IPS-18a (cell line): ENCODE measurements around the gene FOXI1.

Source experiments
- H3K27ac ChIP-seq: one replicate; pipeline ENCODE4 v1.5.1; 2013; ENCODE audit warnings: low read length
- H3K27me3 ChIP-seq: one replicate; pipeline ENCODE4 v1.6.1; 2013; ENCODE audit warnings: mild to moderate bottlenecking, low read length; ENCODE audit not compliant: control insufficient read depth, insufficient read depth
- H3K36me3 ChIP-seq: one replicate; pipeline ENCODE4 v1.6.1; 2013; ENCODE audit warnings: low read depth, low read length; ENCODE audit not compliant: control insufficient read depth
- H3K4me1 ChIP-seq: one replicate; pipeline ENCODE4 v1.6.1; 2013; ENCODE audit warnings: low read depth, low read length; ENCODE audit not compliant: control insufficient read depth
- H3K4me3 ChIP-seq: one replicate; pipeline ENCODE4 v1.5.1; 2013; ENCODE audit warnings: low read length
- H3K9ac ChIP-seq: one replicate; pipeline ENCODE4 v1.6.1; 2013; ENCODE audit warnings: mild to moderate bottlenecking, low read length, moderate library complexity
- H3K9me3 ChIP-seq: one replicate; pipeline ENCODE4 v1.6.1; 2013; ENCODE audit warnings: low read depth, low read length; ENCODE audit not compliant: control insufficient read depth

The FOXI1 gene

DNA sequence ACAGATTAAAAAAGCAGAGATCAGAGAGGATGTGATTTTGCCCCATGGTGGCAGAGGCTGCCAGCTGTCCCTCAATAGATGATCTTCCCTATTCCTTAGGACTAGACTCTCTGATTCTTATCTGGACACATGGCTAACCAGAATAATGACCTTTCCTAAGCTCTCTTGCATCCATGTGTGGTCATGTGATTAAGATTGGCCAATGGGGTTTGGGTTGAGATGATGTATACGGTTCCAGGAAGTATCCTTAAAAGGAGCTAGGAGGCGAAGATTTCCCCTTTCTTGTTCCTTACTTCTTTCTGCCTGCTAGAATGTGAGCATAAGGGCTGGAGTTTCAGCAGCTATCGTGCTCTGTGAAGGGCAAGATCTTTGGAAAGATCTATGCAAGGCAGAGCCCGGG is 39.8 kb downstream of the FOXI1 start:
- no peak overlapping the region for H3K9ac ChIP-seq
- H3K4me3 ChIP-seq = no peak overlapping the region
- no peaks in the 10 kb centered on the region for H3K4me1 ChIP-seq
- H3K27ac ChIP-seq = no peak overlapping the region
- no peaks in the 10 kb centered on the region for H3K36me3 ChIP-seq
- no peaks in the 10 kb centered on the region for H3K27me3 ChIP-seq
- H3K9me3 ChIP-seq = no peaks in the 10 kb centered on the region

DNA sequence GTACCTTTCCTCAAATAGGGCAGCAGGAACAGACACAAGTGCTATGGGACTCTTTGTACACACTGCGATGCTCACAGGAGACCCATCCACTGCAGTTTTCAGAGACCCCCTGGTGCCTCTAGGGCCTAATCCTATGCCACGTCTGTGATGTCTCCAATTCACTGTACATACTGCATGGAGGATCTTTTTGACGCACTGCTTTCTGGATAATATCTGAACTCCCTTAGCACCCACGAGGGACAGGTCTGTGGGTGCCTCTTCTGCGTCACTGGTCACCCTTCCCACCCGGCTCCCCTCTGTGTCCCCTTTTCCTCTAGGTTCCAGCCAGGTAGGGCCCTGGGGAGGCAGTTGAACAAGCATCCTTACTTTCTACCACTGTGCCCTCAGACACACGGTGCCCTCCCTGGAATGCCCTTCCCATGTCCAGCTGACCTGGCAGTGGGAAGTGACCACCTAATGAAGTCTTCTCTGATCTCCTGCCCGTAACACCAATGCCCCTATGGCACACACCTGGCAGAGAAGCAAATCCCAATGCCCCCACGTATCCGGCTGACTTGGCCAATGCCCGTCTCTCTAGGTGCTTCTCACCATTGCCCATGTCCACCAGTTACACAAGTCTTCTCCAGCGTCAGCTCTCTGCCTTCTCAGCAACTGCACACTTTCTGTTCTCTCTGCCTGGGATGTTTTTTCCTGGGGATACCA is 41.5 kb downstream of the FOXI1 start:
- Histone ChIP-seq H3K27ac (no peak overlapping the region), H3K27me3 (no peaks in the 10 kb centered on the region)

GRCh38 chr5:170147753-170148264 is 42.1 kb downstream of the FOXI1 start:
- H3K9ac ChIP-seq = no peak overlapping the region
- no peak overlapping the region for H3K4me3 ChIP-seq
- H3K36me3 ChIP-seq = no peaks in the 10 kb centered on the region
- no peaks in the 10 kb centered on the region for H3K27me3 ChIP-seq
- H3K4me1 ChIP-seq = no peaks in the 10 kb centered on the region
- H3K27ac ChIP-seq = no peak overlapping the region
- H3K9me3 ChIP-seq = no peaks in the 10 kb centered on the region

More for the DNA sequence above, 41.5 kb downstream of the FOXI1 start:
- Histone ChIP-seq H3K4me3 (no peak overlapping the region), H3K4me1 (no peaks in the 10 kb centered on the region), H3K9ac (no peak overlapping the region), H3K9me3 (no peaks in the 10 kb centered on the region), H3K36me3 (no peaks in the 10 kb centered on the region)

GRCh38 chr5:170148430-170149205 is 42.9 kb downstream of the FOXI1 start:
- Histone ChIP-seq H3K27ac (no peak overlapping the region), H3K4me3 (no peak overlapping the region), H3K9me3 (no peaks in the 10 kb centered on the region), H3K4me1 (no peaks in the 10 kb centered on the region), H3K9ac (no peak overlapping the region), H3K27me3 (no peaks in the 10 kb centered on the region), H3K36me3 (no peaks in the 10 kb centered on the region)

DNA sequence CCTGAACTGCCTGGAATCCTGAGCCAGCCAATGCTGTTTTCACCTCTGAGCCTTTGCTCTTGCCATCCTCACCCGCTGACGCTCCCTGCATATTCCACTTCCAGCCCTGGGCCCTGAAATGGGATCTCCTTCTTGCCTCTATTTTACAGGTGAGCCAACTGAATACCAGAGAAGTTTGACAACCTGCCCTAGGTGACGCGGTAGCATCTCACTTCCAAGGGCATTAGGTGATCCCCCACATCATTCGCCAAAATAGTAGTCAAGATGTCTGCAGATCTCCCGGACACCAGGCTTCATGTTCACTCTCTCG is 43.5 kb downstream of the FOXI1 start:
- H3K36me3 ChIP-seq = no peaks in the 10 kb centered on the region
- no peak overlapping the region for H3K9ac ChIP-seq
- no peaks in the 10 kb centered on the region for H3K9me3 ChIP-seq
- no peaks in the 10 kb centered on the region for H3K4me1 ChIP-seq
- H3K27ac ChIP-seq = no peak overlapping the region
- no peaks in the 10 kb centered on the region for H3K27me3 ChIP-seq
- H3K4me3 ChIP-seq = no peak overlapping the region

- no peaks in the 10 kb centered on the region for H3K36me3 ChIP-seq
- no peaks in the 10 kb centered on the region for H3K27me3 ChIP-seq
- H3K9ac ChIP-seq = no peak overlapping the region
- no peaks in the 10 kb centered on the region for H3K9me3 ChIP-seq
- H3K27ac ChIP-seq = no peak overlapping the region
- H3K4me1 ChIP-seq = peaks cover 5% of the 10 kb centered on the region
- no peak overlapping the region for H3K4me3 ChIP-seq
Measured at GRCh38 chr5:170150713-170151096, 45.0 kb downstream of the FOXI1 start.

- H3K9ac ChIP-seq = no peak overlapping the region
Measured at GRCh38 chr5:170151097-170151831, 45.6 kb downstream of the FOXI1 start.

GRCh38 chr5:170152767-170153166 is 47.1 kb downstream of the FOXI1 start:
- Histone ChIP-seq H3K4me1 (peaks cover 5% of the 10 kb centered on the region), H3K4me3 (no peak overlapping the region), H3K27ac (no peak overlapping the region), H3K36me3 (no peaks in the 10 kb centered on the region), H3K9ac (no peak overlapping the region), H3K9me3 (no peaks in the 10 kb centered on the region), H3K27me3 (no peaks in the 10 kb centered on the region)

More at GRCh38 chr5:170151097-170151831, 45.6 kb downstream of the FOXI1 start:
- Histone ChIP-seq H3K27me3 (no peaks in the 10 kb centered on the region), H3K4me1 (peaks cover 5% of the 10 kb centered on the region), H3K9me3 (no peaks in the 10 kb centered on the region), H3K27ac (no peak overlapping the region), H3K4me3 (no peak overlapping the region), H3K36me3 (no peaks in the 10 kb centered on the region)

GRCh38 chr5:170154297-170154696 is 48.6 kb downstream of the FOXI1 start:
- Histone ChIP-seq H3K9me3 (no peaks in the 10 kb centered on the region), H3K9ac (no peak overlapping the region), H3K36me3 (no peaks in the 10 kb centered on the region), H3K27ac (no peak overlapping the region), H3K4me1 (peaks cover 5% of the 10 kb centered on the region), H3K27me3 (no peaks in the 10 kb centered on the region), H3K4me3 (no peak overlapping the region)

DNA sequence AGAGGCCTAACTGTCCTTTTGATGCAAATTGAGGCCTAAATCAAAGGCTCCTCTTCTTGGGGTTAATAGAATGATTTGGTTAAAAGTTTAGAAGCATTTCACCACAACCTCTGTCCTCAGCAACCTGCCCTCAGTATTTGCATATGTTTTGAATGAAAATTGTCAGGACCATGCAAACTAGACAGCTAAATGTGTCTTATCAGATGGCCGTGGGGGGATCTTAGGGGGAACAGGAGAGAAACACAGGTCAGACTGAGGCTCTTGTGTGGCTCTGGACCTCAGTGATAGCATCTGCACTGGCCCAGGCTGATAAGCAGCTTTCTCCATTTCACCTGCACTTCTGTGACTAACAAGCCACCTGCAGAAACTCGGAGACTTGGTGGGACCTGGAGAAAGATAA is 49.0 kb downstream of the FOXI1 start:
- H3K27ac ChIP-seq = no peak overlapping the region
- peaks cover 5% of the 10 kb centered on the region for H3K4me1 ChIP-seq
- no peaks in the 10 kb centered on the region for H3K9me3 ChIP-seq
- no peak overlapping the region for H3K4me3 ChIP-seq
- no peaks in the 10 kb centered on the region for H3K36me3 ChIP-seq
- no peak overlapping the region for H3K9ac ChIP-seq
- H3K27me3 ChIP-seq = no peaks in the 10 kb centered on the region

GRCh38 chr5:170155771-170156170 is 50.1 kb downstream of the FOXI1 start:
- no peaks in the 10 kb centered on the region for H3K27me3 ChIP-seq
- H3K9me3 ChIP-seq = no peaks in the 10 kb centered on the region
- peaks cover 5% of the 10 kb centered on the region for H3K4me1 ChIP-seq
- no peak overlapping the region for H3K9ac ChIP-seq
- H3K27ac ChIP-seq = no peak overlapping the region
- H3K36me3 ChIP-seq = no peaks in the 10 kb centered on the region
- H3K4me3 ChIP-seq = no peak overlapping the region
